K562 (cell line): ENCODE data around the gene NRG3.

Experiments
- CBX2 ChIP-seq: fragments of 200-600 bp; sonication (generic); IDR thresholded peaks from one replicate; pipeline ENCODE4 v1.6.1; 2012; ENCODE audit warnings: mild to moderate bottlenecking, low read length, inconsistent platforms; ENCODE audit not compliant: insufficient read depth, poor library complexity, severe bottlenecking
- FOXP4 ChIP-seq: sonication (generic); formaldehyde crosslinking; IDR thresholded peaks from 2 replicates; pipeline ENCODE4 v1.8.0; 2022; ENCODE audit warnings: mild to moderate bottlenecking, missing genetic modification reagents, borderline replicate concordance

- TF ChIP-seq CBX2: no peak
- no peak for TF ChIP-seq FOXP4 (CRISPR knock-in tag)
Observed at GRCh38 chr10:82910301-82910700, 1035.3 kb downstream of the NRG3 start.
